Keratinocyte (primary cell): ENCODE data around the gene MUC5B. TPM values are rescaled to one million over a fixed set of nuclear protein-coding genes. Genes with fewer than 3 reads are reported as not detected.

Experiments
- DNase-seq: peaks from one replicate; pipeline ENCODE4 v3.0.0-alpha.2; 2011; ENCODE audit warnings: low read depth, missing footprints, low spot score
- FAIRE-seq: peaks from 2 replicates; lab custom pipeline; 2011; peaks lifted over from hg19 to GRCh38; lab: Jason Lieb, UNC
- H2AFZ ChIP-seq: 2 replicates; pipeline ENCODE4 v1.6.0; 2012; ENCODE audit warnings: low read length, control low read depth, inconsistent platforms; ENCODE audit not compliant: control insufficient read depth
- H3K27ac ChIP-seq: 2 replicates; pipeline ENCODE4 v1.5.1; 2011; ENCODE audit warnings: low read length; ENCODE audit not compliant: control insufficient read depth, insufficient read depth
- H3K27me3 ChIP-seq: 3 replicates; pipeline ENCODE4 v1.6.0; 2011; ENCODE audit warnings: low read length; ENCODE audit not compliant: control insufficient read depth, insufficient read depth; ENCODE audit errors: extremely low read depth
- H3K36me3 ChIP-seq, 2 experiments: 2 replicates in 1 of 2; 3 replicates in 1 of 2; pipeline ENCODE4 v1.5.1; 2011; ENCODE audit warnings: low read length in 2 of 2, mild to moderate bottlenecking in 1 of 2; ENCODE audit not compliant: control insufficient read depth in 2 of 2, insufficient read depth in 2 of 2; ENCODE audit errors: extremely low read depth in 1 of 2
- H3K4me1 ChIP-seq: 3 replicates; pipeline ENCODE4 v1.5.1; 2011; ENCODE audit warnings: low read length; ENCODE audit not compliant: control insufficient read depth, insufficient read depth; ENCODE audit errors: extremely low read depth
- H3K4me2 ChIP-seq: 3 replicates; pipeline ENCODE4 v1.6.0; 2011; ENCODE audit warnings: low read depth, low read length; ENCODE audit not compliant: control insufficient read depth, insufficient read depth; ENCODE audit errors: extremely low read depth
- H3K4me3 ChIP-seq, 3 experiments: fragments of 200-600 bp in 1 of 3; sonication (generic) in 1 of 3; 2 replicates in 2 of 3; 3 replicates in 1 of 3; pipeline ENCODE4 v1.5.1; 2011 to 2016; ENCODE audit warnings: low read length in 3 of 3, mild to moderate bottlenecking in 3 of 3, control low read depth in 2 of 3, inconsistent platforms in 1 of 3, low read depth in 1 of 3, mixed read lengths in 1 of 3, mixed run types in 1 of 3, moderate library complexity in 1 of 3; ENCODE audit not compliant: control insufficient read depth in 2 of 3, insufficient read depth in 2 of 3; ENCODE audit errors: extremely low read depth in 1 of 3
- H3K79me2 ChIP-seq: 2 replicates; pipeline ENCODE4 v1.6.0; 2012; ENCODE audit warnings: low read length; ENCODE audit not compliant: control insufficient read depth, insufficient read depth
- H3K9ac ChIP-seq: 3 replicates; pipeline ENCODE4 v1.6.0; 2011; ENCODE audit warnings: low read length; ENCODE audit not compliant: control insufficient read depth, insufficient read depth; ENCODE audit errors: extremely low read depth
- H3K9me1 ChIP-seq: 3 replicates; pipeline ENCODE4 v1.6.0; 2011; ENCODE audit warnings: low read length; ENCODE audit not compliant: control insufficient read depth, insufficient read depth; ENCODE audit errors: extremely low read depth
- H3K9me3 ChIP-seq: 2 replicates; pipeline ENCODE4 v1.5.1; 2012; ENCODE audit warnings: low read depth, low read length; ENCODE audit not compliant: control insufficient read depth
- H4K20me1 ChIP-seq: 3 replicates; pipeline ENCODE4 v1.6.0; 2011; ENCODE audit warnings: low read length; ENCODE audit not compliant: control insufficient read depth, insufficient read depth; ENCODE audit errors: extremely low read depth
- CTCF ChIP-seq, 3 experiments: IDR thresholded peaks in 1 of 3; conservative IDR thresholded peaks in 1 of 3; optimal IDR thresholded peaks in 1 of 3; 2 replicates in 2 of 3; 3 replicates in 1 of 3; pipeline versions ENCODE3 to v1.5.1; 2011; ENCODE audit warnings: low read length in 3 of 3, mild to moderate bottlenecking in 3 of 3, moderate library complexity in 2 of 3, control low read depth in 1 of 3, inconsistent platforms in 1 of 3; ENCODE audit not compliant: insufficient read depth in 2 of 3; ENCODE audit errors: extremely low read depth in 1 of 3
- EZH2 ChIP-seq: IDR thresholded peaks from one replicate; pipeline ENCODE4 v1.6.1; 2012; ENCODE audit warnings: inconsistent platforms, mild to moderate bottlenecking, low read length, moderate library complexity
- dilution Hi-C: fragments of 300-500 bp; cut with MboI; formaldehyde crosslinking; loops from one replicate; pipeline ENCODE4 v1.7.0; 2020; ENCODE audit warnings: low sequenced_read_pairs; ENCODE audit not compliant: extremely low pct_ligation_motif_present
- polyA plus RNA-seq, 5 experiments: library from polyadenylated mRNA; depleted of rRNA in 3 of 5; stranded (reverse) in 3 of 5; stranded (forward) in 1 of 5; unstranded in 1 of 5; fragments of >200 nt; gene quantifications; 1 replicate in 1 of 5; 2 replicates in 3 of 5; 3 replicates in 1 of 5; pipeline versions ENCODE4 v1.2.1 to v1.2.3, GENCODE V29; 2011 to 2012; ENCODE audit warnings: missing spikeins in 2 of 5, low read depth in 1 of 5, low replicate concordance in 1 of 5

Gene MUC5B
- polyA plus RNA-seq, 1 donor (not counting 4 experiments of a cell fraction or from before 2014, with no cell fraction given): not detected

GRCh38 chr11:1218788-1219445, 3.9 kb upstream of the MUC5B start:
- Histone ChIP-seq H3K4me2 (no peak overlapping the region), H3K9ac (no peak overlapping the region), H2AFZ (no peak overlapping the region), H3K4me3 (no peak overlapping the region), H3K9me3 (no peaks in the 10 kb centered on the region), H3K9me1 (no peaks in the 10 kb centered on the region), H3K27me3 (no peaks in the 10 kb centered on the region), H3K36me3 (no peaks in the 10 kb centered on the region), H4K20me1 (no peaks in the 10 kb centered on the region), H3K4me1 (no peaks in the 10 kb centered on the region), H3K27ac (no peak overlapping the region), H3K79me2 (no peaks in the 10 kb centered on the region)
- TF ChIP-seq CTCF (optimal IDR thresholded peaks at IDR 0.05 in 1 of 3, IDR thresholded peaks at IDR 0.05 in 1 of 3, conservative IDR thresholded peaks at IDR 0.05 in 1 of 3; ENCODE audit: extremely low read depth in 1 of 3, insufficient read depth in 2 of 3, low read length in 3 of 3) (no peak), EZH2 (no peak)
- FAIRE-seq (no peak), DNase-seq (no peak)
- dilution Hi-C loops: no loop called here

- dilution Hi-C loops: no loop called here
- no peaks in the 10 kb centered on the region for H3K9me1 ChIP-seq
- no peak for TF ChIP-seq EZH2
- TF ChIP-seq CTCF (optimal IDR thresholded peaks at IDR 0.05 in 1 of 3, IDR thresholded peaks at IDR 0.05 in 1 of 3, conservative IDR thresholded peaks at IDR 0.05 in 1 of 3; ENCODE audit: extremely low read depth in 1 of 3, insufficient read depth in 2 of 3, low read length in 3 of 3): no peak
- H3K4me3 ChIP-seq: no peak overlapping the region
- no peak overlapping the region for H3K9ac ChIP-seq
- no peaks in the 10 kb centered on the region for H3K27me3 ChIP-seq
- H4K20me1 ChIP-seq: no peaks in the 10 kb centered on the region
- H3K9me3 ChIP-seq: no peaks in the 10 kb centered on the region
- H3K4me2 ChIP-seq: no peak overlapping the region
- H3K36me3 ChIP-seq: no peaks in the 10 kb centered on the region
- no peak overlapping the region for H3K27ac ChIP-seq
- no peak for FAIRE-seq
- H3K4me1 ChIP-seq: no peaks in the 10 kb centered on the region
- H3K79me2 ChIP-seq: no peaks in the 10 kb centered on the region
- no peak overlapping the region for H2AFZ ChIP-seq
- DNase-seq: no peak
These were observed 3.4 kb upstream of the MUC5B start for GRCh38 chr11:1219446-1219833.
